A673 (cell line): ENCODE measurements around the gene XAB2. TPM values are rescaled to one million over a fixed set of nuclear protein-coding genes. Genes with fewer than 3 reads are reported as not detected.

Experiments used
- BruUV-seq: library from RNA; stranded (reverse); fragments of 400-500 nt; replicated peaks from 2 replicates; lab custom pipeline; 2021; lab: Mats Ljungman, UMichigan
- CTCF ChIA-PET: fragments of 300-600 bp; sonication (Branson Sonifier 250); formaldehyde crosslinking; loops from one replicate; lab custom pipeline; 2022; ENCODE audit warnings: antibody characterized with exemption; lab: Charles Lee
- POLR2A ChIA-PET: fragments of 300-600 bp; sonication (Branson Sonifier 250); formaldehyde crosslinking; loops from one replicate; lab custom pipeline; 2022; ENCODE audit warnings: antibody characterized with exemption; ENCODE audit not compliant: low non-redundant PET; lab: Charles Lee
- DNase-seq: peaks from one replicate; pipeline ENCODE4 v3.0.0-alpha.2; 2015; ENCODE audit warnings: low spot score
- H3K27ac ChIP-seq: fragments of 200-600 bp; sonication (generic); 2 replicates; pipeline ENCODE4 v1.5.1; 2016; ENCODE audit warnings: mixed run types, low read depth, mild to moderate bottlenecking, mixed read lengths, antibody characterized with exemption, low read length; ENCODE audit not compliant: poor library complexity, severe bottlenecking
- H3K27me3 ChIP-seq: fragments of 200-600 bp; sonication (generic); replicated peaks from 2 replicates; pipeline ENCODE4 v1.6.1; 2017; ENCODE audit warnings: mixed run types, low read depth, mild to moderate bottlenecking, mixed read lengths, antibody characterized with exemption, low read length; ENCODE audit not compliant: insufficient read depth, poor library complexity
- H3K36me3 ChIP-seq: fragments of 200-600 bp; sonication (generic); 2 replicates; pipeline ENCODE4 v1.6.1; 2016; ENCODE audit warnings: mixed run types, mild to moderate bottlenecking, mixed read lengths, antibody characterized with exemption, low read length; ENCODE audit not compliant: insufficient read depth, poor library complexity, severe bottlenecking
- H3K4me1 ChIP-seq: fragments of 200-600 bp; sonication (generic); 2 replicates; pipeline ENCODE4 v1.6.1; 2017; ENCODE audit warnings: mixed run types, mild to moderate bottlenecking, mixed read lengths, antibody characterized with exemption, low read length; ENCODE audit not compliant: insufficient read depth, poor library complexity, severe bottlenecking
- H3K4me3 ChIP-seq: fragments of 200-600 bp; sonication (generic); 2 replicates; pipeline ENCODE4 v1.5.1; 2016; ENCODE audit warnings: low read depth, mixed run types, mild to moderate bottlenecking, mixed read lengths, low read length; ENCODE audit not compliant: poor library complexity, severe bottlenecking
- H3K9me3 ChIP-seq: fragments of 200-600 bp; sonication (generic); 2 replicates; pipeline ENCODE4 v1.6.1; 2016; ENCODE audit warnings: mixed run types, low read depth, mild to moderate bottlenecking, mixed read lengths, antibody characterized with exemption, low read length; ENCODE audit not compliant: poor library complexity, severe bottlenecking
- EZH2 ChIP-seq: fragments of 200-600 bp; sonication (generic); IDR thresholded peaks from 2 replicates; pipeline ENCODE4 v1.6.1; 2017; ENCODE audit warnings: borderline replicate concordance, low read depth, mild to moderate bottlenecking, mixed read lengths, antibody characterized with exemption, low read length; ENCODE audit not compliant: poor library complexity, severe bottlenecking
- intact Hi-C: fragments of 100-400 bp; cut with micrococcal nuclease; formaldehyde crosslinking; loops from one replicate; pipeline ENCODE4 v1.10.0; 2022; ENCODE audit not compliant: unreplicated experiment
- total RNA-seq: library from RNA; stranded (reverse); gene quantifications from 2 replicates; pipeline ENCODE4 v1.2.3, GENCODE V29; 2021
- TF ChIP-seq, protein P1 (sequence below): fragments of 300-800, 200-600 bp; sonication (generic); conservative IDR thresholded peaks from 2 replicates; pipeline ENCODE4 v1.5.1; 2017; ENCODE audit warnings: low read depth, mild to moderate bottlenecking, antibody characterized with exemption, low read length, moderate library complexity, mixed read lengths

Gene XAB2
- total RNA-seq, 1 experiment from 2014 or later = 46.8 TPM

DNA sequence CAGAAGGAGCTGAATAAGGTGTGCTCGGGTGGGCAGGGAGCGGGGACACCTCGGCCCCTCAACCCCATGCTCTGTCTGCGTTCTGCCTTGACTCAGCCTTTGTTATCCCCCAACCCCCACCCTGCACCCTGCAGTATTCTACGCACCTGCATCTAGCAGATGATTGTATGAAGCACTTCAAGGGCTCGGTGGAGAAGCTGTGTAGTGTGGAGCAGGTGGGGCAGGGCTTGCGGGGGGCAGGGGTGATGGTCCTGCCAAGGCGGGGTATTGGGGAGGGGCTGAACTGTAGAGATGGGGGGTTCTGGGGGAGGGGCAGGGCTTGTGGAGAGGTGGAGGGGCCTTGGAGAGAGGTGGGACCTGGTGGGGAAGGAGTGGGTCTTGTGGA is 13.7 kb upstream of the XAB2 start:
- no TSS peak for BruUV-seq
- Histone ChIP-seq H3K27me3 (no peaks in the 10 kb centered on the region), H3K36me3 (no peaks in the 10 kb centered on the region), H3K4me3 (no peak overlapping the region), H3K4me1 (no peaks in the 10 kb centered on the region), H3K9me3 (no peaks in the 10 kb centered on the region), H3K27ac (no peak overlapping the region)
- CTCF ChIA-PET = interaction anchor here (0.6 kb wide), 1 partner anchor 78 kb away, joined by 3 read pairs; no protein-coding TSS in a partner anchor
- POLR2A ChIA-PET = no interaction called here
- no peak for TF ChIP-seq EZH2
- TF ChIP-seq, protein P1, sequence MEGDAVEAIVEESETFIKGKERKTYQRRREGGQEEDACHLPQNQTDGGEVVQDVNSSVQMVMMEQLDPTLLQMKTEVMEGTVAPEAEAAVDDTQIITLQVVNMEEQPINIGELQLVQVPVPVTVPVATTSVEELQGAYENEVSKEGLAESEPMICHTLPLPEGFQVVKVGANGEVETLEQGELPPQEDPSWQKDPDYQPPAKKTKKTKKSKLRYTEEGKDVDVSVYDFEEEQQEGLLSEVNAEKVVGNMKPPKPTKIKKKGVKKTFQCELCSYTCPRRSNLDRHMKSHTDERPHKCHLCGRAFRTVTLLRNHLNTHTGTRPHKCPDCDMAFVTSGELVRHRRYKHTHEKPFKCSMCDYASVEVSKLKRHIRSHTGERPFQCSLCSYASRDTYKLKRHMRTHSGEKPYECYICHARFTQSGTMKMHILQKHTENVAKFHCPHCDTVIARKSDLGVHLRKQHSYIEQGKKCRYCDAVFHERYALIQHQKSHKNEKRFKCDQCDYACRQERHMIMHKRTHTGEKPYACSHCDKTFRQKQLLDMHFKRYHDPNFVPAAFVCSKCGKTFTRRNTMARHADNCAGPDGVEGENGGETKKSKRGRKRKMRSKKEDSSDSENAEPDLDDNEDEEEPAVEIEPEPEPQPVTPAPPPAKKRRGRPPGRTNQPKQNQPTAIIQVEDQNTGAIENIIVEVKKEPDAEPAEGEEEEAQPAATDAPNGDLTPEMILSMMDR = no peak
- intact Hi-C loops = no loop called here
- DNase-seq = no peak

DNA sequence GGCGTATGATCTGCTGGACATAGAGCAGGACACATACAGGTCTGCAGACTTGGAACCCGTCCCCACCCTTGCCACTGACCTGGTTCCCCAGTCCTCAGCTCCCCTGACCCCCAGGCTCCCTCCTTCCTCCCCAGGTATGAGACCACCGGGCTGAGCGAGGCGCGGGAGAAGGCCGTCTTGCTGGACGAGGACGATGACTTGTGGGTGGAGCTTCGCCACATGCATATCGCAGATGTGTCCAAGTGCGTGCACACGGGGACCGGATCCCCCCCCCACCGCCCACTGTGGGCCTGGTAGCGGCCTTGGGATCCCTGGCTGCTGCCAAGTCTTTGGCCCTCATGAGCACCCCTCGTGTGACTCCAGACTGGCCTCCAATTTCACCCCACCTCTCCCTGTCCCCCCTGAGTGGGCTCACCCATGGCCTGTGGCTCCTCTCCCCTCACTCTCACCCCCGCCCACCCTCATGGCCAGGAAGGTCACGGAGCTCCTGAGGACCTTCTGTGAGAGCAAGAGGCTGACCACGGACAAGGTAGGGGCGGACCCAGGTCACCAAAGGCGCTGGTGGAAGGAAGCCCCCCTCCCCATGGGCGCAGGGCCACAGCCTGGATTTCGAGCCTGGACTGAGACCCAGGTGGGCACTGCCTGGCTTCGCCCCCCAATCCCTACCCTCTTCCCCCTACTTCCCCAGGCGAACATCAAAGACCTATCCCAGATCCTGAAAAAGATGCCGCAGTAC is 13.1 kb upstream of the XAB2 start:
- ChIA-PET CTCF (interaction anchor here (0.5 to 0.8 kb wide), 3 partner anchors 15 to 77 kb away, joined by 3 to 4 read pairs (median 3); partner anchors contain the start of gene TRAPPC5), POLR2A (no interaction called here)
- intact Hi-C loops = no loop called here
- no peaks in the 10 kb centered on the region for H3K27me3 ChIP-seq
- no peak for DNase-seq
- no peak overlapping the region for H3K27ac ChIP-seq
- no peaks in the 10 kb centered on the region for H3K9me3 ChIP-seq
- H3K4me3 ChIP-seq = no peak overlapping the region
- TF ChIP-seq, protein P1 = no peak
- no peak for TF ChIP-seq EZH2
- BruUV-seq = no TSS peak
- H3K4me1 ChIP-seq = no peaks in the 10 kb centered on the region
- H3K36me3 ChIP-seq = no peaks in the 10 kb centered on the region

DNA sequence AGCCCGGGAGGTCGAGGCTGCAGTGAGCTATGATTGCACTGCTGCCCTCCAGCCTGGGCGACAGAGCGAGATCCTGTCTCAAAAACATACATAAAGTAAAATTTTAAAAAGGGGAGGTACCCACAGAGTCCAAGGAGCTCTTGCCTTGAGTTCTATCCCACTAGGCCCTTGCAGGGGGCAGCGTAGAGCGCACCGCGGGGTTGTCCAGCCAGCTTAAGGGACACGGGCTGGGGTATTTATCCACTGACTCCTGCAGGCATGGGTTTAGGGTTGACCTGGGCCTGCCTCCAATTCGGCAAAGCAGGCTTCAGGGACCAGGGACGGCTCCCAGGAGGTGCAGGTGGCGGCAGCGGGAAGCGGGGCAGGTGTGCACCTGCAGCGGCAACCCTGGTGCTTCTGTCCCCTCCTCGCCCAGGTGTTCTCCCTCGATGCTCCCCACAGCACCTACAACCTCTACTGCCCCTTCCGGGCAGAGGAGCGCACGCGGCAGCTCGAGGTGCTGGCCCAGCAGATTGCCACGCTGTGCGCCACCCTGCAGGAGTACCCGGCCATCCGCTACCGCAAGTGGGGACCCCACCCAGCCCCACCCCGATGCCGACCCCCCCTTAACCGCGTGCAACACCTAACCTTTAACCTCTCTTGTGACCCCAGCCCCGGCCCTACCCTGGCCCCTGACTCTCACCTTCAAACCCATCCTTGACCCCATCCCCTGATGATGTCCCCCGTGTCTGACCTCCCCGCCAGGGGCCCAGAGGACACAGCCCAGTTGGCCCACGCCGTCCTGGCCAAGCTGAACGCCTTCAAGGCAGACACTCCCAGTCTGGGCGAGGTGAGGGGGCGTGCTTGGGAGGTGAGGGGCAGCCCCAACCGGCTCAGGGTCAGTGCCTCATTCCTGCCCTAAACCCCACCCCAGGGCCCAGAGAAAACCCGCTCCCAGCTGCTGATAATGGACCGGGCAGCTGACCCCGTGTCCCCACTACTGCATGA is 12.2 kb upstream of the XAB2 start:
- no peak for DNase-seq
- Histone ChIP-seq H3K36me3 (no peaks in the 10 kb centered on the region), H3K27me3 (no peaks in the 10 kb centered on the region), H3K4me3 (no peak overlapping the region), H3K27ac (no peak overlapping the region), H3K9me3 (no peaks in the 10 kb centered on the region), H3K4me1 (peaks cover 3% of the 10 kb centered on the region)
- BruUV-seq = no TSS peak
- ChIA-PET CTCF (interaction anchor here (0.8 kb wide), 1 partner anchor 39 kb away, joined by 3 read pairs; the partner anchor contains the start of gene TRAPPC5), POLR2A (no interaction called here)
- TF ChIP-seq, protein P1 = 0 out of 2 replicates have a peak, but pooled peaks have one; percentile 22
- TF ChIP-seq EZH2 = no peak
- intact Hi-C loops = no loop called here
